Endometrial microvascular endothelial cells (primary cell): ENCODE results near the gene FAM185A. TPM values are rescaled to one million over a fixed set of nuclear protein-coding genes. Genes with fewer than 3 reads are reported as not detected.
"Not testable (repeated sequence)": the region's sequence is repeated elsewhere in the genome, so short reads cannot be mapped to it uniquely, and the experiment has no call there.

Experiments
- in situ Hi-C: cut with HindIII; loops from 2 replicates; pipeline ENCODE4 v1.10.0; 2017; ENCODE audit warnings: low sequenced_read_pairs, low pct_unique_long_range_greater_than_20kb; ENCODE audit errors: inconsistent ontology term
- total RNA-seq: library from RNA; depleted of rRNA; stranded (reverse); fragments of >200 nt; gene quantifications from one replicate; pipeline ENCODE4 v1.2.3, GENCODE V29; 2015; ENCODE audit errors: inconsistent ontology term

FAM185A gene
- total RNA-seq, 1 donor from 2014 or later, result 14.2 TPM

DNA sequence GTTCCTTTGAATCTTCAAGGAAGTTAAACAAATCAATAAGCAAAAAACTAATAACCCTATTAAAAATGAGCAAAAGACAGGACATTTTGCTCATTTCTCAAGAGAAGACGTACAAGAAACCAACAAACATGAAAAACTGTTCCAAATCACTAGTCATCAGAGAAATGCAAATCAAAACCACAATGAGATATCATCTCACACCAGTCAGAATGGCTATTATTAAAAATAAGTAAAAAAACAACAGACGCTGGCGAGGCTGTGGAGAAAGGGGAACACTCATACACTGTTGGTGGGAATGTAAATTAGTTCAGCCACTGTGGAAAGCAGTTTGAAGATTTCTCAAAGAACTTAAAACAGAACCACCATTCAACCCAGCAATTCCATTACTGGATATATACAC is 21.7 kb downstream of the FAM185A start:
- in situ Hi-C loops, result not testable (repeated sequence)

DNA sequence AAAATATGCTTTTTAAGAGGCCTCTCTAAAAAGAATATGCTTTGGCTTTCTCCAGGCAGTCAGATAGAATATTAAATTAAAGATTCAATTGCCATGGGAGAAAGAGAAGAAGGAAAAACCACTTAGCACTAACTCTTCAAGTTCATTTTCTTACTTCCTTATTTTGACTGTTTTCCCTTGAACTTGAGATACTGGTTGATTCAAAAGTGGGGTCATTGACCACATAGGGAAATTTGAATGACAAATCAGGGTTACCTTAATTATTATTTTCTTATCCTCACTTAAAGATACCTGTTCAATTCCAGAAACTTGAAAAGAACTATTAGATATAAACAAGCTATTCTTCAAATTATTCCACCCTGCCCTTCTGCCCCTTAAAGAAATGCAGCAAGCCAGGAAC is 27.4 kb downstream of the FAM185A start:
- in situ Hi-C loops, result not testable (repeated sequence)

DNA sequence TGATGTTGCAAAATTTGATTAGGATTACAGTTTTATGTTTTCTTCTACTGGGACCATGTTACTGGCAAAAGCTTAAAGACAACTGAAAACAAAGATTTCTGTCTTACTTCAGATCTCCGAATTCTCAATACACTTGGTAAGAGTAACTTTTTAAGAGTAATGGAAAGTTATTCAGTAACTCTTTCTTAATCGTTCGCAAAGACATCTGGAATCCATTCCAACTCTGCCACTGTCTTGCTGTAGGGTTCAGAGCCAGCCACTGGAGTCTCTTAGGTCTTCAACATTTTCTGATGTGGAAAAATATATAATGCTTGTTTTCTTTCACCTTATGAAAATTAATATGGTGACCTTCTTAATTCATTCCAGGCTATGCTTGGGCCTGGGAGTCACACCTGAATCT is 29.9 kb downstream of the FAM185A start:
- in situ Hi-C loops, result not testable (repeated sequence)

DNA sequence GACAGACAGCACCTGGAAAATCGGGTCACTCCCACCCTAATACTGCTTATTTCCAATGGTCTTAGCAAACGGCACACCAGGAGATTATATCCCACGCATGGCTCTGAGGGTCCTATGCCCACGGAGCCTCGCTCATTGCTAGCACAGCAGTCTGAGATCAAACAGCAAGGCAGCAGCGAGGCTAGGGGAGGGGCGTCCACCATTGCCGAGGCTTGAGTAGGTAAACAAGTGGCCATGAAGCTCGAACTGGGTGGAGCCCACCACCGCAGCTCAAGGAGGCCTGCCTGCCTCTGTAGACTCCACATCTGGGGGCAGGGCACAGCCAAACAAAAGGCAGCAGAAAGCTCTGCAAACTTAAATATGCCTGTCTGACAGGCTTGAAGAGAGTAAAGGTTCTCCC is 32.1 kb downstream of the FAM185A start:
- in situ Hi-C loops, result not testable (repeated sequence)

DNA sequence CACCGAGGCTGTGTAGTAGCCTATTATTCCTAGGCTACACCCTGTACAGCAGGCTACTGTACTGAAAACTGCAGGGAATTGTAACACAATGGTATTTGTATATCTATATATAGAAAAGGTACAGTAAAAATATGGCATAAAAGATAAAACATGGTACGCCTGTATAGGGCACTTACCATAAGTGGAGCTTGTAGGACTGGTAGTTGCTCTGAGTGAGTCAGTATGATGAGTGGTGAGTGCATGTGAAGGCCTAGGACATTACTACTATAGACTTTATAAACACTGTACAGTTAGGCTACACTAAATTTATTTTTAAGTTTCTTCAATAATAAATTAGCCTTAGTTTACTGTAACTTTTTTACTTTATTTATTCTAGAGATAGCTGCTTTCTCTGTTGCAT is 40.0 kb downstream of the FAM185A start:
- in situ Hi-C loops, result not testable (repeated sequence)

DNA sequence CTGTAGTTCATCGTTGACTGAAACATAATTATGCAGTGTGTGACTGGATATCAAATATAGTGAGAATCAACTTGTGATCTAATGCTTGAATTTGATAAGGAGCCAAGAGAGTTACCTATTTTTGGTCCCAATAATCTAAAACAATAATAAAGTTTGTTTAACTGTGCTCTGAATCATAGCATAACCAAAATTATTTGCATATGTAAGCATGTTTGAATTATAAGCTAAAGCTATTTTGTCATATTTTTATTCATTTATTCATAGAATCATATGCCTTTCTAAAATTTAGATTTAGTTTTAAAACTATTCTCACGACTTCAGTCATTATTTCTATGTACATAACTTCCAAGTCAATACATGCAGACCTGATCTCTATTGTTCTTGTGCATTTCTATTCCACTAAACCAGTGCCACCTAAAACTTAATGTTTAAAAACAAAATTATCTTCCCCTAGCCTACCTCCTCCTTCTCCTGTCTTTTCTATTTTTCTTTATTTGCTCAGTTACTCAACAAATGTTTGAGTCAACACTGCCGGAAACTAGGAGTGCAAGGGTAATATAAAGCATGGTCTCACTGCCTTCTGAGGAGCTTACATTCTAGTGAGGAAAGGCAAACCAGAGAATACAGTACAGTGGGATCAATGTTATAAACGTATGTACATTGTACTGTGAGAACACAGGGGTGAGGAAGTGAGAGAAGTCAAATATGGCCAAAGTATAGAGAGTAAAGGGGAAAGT is 41.7 kb downstream of the FAM185A start:
- in situ Hi-C loops, result not testable (repeated sequence)

DNA sequence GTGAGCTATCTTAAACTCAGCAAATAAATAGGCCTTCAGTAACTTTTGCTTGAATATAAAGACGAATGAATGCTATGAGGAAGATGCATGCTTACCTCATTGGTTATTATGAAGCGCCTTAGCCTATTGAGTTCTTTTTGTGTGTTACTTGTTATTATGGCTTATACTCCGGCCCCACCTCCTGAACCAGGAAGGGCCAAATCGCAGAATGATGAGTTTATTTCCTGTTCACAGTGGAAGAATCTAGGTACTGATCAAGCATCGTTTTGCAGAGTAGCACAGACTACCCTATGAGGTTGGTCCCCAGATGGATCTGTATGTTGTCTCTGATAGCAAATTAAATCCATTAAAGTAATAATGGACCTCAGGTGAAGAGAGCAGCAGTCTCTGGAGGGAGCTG is 42.6 kb downstream of the FAM185A start:
- in situ Hi-C loops, result not testable (repeated sequence)

DNA sequence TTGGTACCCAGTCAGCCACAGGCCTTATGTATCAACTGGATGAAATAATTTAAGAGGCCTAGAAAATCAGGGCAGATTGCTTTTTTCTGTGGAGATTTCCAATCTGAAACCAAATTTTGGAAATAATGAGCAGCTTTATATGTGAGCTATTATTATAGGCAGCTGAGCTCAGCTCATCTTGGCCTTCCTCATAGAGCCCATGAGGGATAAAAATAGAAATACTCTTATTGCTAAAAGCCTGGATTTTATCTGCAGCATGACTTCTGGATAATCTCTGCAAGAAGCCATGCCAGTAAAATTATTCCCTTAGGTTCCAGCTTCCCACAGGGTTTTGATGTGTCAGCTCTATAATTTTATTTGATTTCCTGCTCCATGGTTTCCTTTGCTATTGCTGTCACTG is 43.0 kb downstream of the FAM185A start:
- in situ Hi-C loops, result not testable (repeated sequence)

DNA sequence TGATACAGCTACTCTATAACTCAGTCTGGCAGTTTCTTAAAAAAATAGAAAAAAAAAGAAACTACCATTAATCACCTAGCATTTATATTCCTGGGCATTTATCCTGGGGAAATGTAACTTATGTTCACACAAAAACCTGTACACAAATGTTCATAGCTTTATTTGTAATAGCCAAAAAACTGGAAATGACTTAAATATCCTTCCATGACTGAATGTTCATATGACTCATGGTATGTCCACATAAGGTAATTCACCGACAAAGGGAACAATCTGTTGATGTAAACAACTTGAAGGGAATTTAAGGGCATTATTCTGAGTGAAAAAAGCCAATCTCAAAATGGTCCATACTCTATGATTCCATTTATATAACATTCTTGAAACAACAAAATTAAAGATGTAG is 45.8 kb downstream of the FAM185A start:
- in situ Hi-C loops, result not testable (repeated sequence)

DNA sequence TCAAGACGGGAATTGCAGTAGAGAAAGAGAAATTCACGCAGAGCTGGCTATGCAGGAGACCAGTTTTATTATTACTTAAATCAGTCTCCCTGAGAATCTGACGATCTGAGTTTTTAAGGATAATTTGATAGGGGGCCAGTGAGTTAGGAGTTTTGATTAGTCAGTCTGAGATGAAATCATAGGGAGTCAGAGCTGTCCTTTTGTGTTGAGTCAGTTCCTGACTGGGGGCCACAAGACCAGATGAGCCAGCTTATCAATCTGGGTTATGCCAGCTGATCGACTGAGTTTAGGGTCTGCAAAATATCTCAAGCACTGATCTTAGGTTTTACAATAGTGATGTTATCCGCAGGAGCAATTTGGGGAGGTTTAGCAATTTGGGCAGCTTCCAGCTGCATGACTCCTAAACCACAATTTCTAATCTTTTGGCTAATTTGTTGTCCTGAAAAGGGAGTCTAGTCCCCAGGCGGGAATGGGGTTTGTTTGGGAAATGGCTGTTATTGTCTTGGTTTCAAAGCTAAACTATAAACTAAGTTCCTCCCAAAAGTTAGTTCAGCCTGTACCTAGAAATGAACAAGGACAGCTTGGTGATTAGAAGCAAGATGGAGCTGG is 47.3 kb downstream of the FAM185A start:
- in situ Hi-C loops, result not testable (repeated sequence)

DNA sequence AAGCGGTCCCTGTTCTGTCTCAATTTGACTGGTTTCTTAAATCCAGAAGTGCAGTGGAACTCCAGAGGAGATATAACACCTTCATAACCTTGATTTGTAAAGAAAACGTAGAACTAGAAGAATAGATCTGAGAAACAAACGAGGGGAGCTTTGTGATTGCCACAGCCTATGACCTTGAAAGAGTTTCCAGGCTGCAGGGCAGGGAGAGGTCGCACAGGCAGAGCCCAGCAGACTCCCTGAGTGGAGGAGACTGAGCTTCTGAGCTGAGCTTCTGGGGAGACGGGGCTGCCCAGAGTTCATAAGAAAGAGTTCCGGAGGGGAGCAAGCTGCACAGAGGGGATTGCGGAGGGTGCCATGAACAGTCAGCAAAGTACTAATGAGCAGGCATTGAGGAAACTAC is 57.8 kb downstream of the FAM185A start:
- in situ Hi-C loops, result no loop called here

DNA sequence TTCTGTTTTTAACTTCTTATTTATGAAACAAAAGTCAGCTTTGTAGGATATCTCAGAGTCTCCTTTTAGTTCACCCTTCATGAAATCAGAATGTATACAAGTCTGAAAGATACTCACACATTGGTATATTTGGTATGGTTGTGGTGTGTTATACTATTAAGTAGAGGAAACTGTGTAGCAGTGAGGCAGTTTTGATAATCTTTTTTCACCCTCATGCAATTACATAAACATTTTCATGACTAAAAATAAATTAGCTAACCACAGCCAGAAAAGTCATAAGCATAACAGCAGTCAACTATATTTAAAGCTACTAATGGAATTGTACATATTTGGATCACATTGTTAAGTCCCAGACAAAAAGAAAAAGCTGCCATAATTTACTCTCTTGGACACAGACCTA is 62.1 kb downstream of the FAM185A start:
- in situ Hi-C loops, result no loop called here

DNA sequence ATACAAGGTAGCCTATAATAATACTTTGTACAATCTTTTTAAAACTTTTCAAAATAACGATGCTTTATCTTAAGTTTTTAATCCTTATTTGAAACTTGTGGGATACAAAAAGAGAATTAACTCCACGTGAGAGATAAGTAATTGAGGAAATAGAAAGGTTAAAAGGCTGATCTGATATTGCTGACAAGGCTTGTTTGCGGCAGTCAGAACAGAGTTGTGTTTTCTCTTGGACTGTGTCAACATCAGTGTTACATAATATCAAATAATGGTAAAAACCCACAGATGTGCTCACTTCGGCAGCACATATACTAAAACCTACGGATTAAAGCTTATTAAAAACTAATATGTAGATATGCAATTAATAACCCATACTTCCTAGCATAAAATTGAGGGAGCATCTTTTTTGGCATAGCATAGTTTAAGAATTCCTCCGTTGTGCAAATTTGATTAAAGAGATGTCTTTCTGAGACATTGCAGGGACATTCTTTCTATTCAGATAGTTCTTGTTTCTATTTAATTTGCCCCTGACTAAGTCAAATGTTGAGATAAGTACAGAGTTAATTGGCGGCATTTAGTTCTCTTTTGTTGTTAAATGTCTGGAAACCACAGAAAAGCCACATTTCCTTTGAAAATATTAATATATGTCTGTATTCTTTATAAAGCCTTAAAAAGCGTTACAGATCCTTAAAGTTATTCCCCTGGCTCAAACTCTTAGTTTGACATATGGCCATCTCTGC is 63.3 kb downstream of the FAM185A start:
- in situ Hi-C loops, result no loop called here

DNA sequence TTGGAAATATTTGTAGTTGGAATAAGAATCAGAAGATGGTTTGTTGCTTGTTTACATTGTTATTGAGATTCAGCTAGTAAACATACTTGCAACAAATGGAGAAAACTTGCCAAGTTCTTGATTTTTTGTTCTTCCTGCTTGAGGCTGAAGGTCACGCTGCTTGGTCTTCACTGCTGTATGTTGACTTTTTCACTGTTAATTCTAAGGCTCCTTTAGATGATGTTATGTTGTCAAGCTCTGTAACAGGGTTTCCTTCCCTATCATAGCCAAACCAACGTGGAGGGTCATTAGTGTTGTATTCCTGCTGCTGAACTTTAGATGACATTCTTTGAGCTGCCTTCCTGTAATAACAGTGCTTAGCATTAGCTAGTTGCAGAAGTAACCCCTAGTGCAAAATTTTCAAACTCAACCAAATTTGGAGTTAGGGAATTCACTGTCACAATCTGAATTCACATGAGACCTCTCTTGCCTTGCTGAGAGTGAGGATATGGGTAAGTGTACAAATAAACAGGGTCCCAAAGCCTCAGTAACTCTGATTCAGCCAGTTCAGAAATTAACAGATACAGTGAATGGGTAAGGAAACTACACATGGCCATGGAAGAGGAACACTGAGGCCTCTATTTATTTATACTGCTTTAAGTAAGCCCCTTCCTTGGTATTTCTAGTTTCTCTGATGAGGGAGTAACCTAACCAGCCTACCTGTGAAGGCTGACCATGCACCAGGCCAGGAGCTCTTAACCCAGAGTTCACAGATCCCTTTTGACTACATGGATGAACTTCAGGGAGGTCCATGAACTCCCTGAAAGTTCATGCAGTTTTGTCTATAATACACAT is 64.6 kb downstream of the FAM185A start:
- in situ Hi-C loops, result no loop called here

DNA sequence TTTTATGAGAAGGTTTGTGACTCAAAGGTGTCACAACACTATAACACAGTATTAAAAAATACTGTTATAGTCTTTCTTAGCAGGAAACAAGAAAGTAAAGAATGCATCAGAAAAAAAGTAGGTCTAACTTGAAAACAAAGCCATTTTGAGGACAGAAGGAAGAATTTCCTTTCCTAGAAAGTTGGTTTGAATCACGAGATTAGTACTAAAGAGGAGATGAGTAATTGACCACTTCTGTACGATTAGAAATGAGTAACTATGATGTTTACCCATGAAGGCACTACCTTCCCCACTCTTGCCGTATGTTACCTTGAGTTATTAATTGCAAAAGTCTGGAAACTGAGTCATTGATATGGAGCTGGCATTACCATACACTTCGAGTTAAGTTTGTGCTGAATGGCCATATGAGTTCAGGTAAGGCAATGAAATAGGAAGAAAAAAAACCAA is 65.2 kb downstream of the FAM185A start:
- in situ Hi-C loops, result no loop called here

DNA sequence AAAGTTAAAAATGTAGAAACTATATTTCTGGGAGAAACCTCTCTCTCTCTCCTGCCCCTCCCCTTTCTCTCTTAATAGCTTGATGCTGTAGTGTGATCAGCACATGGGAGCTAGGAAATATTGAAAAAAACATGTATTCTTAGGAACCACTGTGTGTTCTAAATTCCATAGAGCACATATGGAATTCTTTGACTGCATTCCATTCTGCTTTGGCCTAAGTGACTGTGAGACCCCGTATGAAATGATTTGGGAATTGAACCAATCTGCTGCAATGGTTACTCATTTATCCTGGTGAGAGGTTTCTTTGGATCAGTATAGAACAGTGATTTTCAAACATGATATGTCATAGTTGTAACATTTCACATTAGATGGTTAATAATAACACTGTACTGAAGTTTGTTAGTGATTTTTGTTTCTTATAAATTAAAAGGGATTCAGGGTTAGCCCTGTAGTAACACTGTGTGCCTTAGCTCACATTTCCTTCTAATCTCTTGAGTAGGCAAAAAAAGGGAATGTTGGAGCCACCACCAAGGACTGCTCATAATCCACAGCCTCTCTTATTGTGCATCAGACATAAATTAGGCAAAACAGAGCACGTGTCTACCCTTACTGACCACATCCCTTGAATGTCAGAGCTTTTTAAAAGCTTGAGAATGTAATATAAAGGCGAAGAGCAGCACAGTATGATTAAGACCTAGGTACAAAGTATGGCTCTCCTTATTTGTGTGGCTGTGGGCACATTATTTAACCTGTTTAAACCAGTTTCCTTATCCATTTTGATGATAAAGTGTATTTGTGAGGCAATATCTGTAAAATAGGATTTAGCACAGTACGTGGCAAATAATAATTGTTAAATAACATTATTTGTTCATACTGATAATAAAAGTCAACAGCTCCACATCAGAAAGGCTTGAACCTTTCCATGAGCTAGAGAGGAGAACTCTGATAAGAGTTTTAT is 69.1 kb downstream of the FAM185A start:
- in situ Hi-C loops, result no loop called here

DNA sequence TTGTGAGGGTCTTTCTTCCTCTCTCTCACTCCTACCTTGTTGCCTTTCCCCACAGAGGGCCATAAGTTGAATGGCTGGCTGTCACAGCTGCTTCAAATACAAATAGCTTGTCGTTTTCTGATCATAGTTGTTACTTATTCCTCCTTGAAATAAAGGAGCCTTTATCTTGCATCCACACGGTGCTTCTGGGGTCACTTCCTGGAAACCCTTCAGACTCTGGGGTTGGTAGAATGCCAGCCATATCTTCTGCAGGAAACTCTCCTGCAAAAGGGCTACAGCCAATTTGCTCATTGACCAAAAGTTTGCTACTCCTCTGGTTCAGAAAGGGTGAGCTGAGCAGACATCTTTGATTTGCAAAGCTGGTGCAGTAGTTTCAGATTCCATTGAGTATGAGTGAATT is 70.4 kb downstream of the FAM185A start:
- in situ Hi-C loops, result no loop called here
